SK-N-MC (cell line): ENCODE results near the gene ATP13A3.

Experiments used
- DNase-seq: peaks from one replicate; pipeline ENCODE4 v3.0.0-alpha.2; 2011; ENCODE audit warnings: low read depth, low spot score
- H3K27ac ChIP-seq: fragments of 200-600 bp; sonication (generic); 2 replicates; pipeline ENCODE4 v1.5.1; 2016; ENCODE audit warnings: mixed run types
- H3K36me3 ChIP-seq: fragments of 200-600 bp; sonication (generic); 2 replicates; pipeline ENCODE4 v1.6.1; 2017; ENCODE audit warnings: antibody characterized with exemption, low read length, mixed read lengths; ENCODE audit not compliant: insufficient read depth
- H3K4me3 ChIP-seq: fragments of 200-600 bp; sonication (generic); 2 replicates; pipeline ENCODE4 v1.5.1; 2016
- H3K9ac ChIP-seq: fragments of 200-600 bp; sonication (generic); 2 replicates; pipeline ENCODE4 v1.8.0; 2017; ENCODE audit warnings: mixed run types, mixed read lengths; ENCODE audit not compliant: insufficient read length
- H3K9me3 ChIP-seq: fragments of 200-600 bp; sonication (generic); 2 replicates; pipeline ENCODE4 v1.6.1; 2017; ENCODE audit warnings: low read depth, mild to moderate bottlenecking, antibody characterized with exemption, low read length, moderate library complexity, mixed read lengths
- EZH2 ChIP-seq: fragments of 200-600 bp; sonication (generic); IDR thresholded peaks from one replicate; pipeline ENCODE4 v1.6.1; 2017; ENCODE audit warnings: antibody characterized with exemption
- FOXP2 ChIP-seq: optimal IDR thresholded peaks from 2 replicates; pipeline ENCODE3; 2011; ENCODE audit warnings: mild to moderate bottlenecking, moderate library complexity; ENCODE audit not compliant: insufficient read depth; ENCODE audit errors: extremely low read length, control extremely low read depth
- POLR2AphosphoS5 ChIP-seq: IDR thresholded peaks from 2 replicates; pipeline ENCODE4 v1.6.1; 2012; ENCODE audit warnings: mild to moderate bottlenecking, low read depth, low read length, borderline replicate concordance

Gene ATP13A3

GRCh38 chr3:194443901-194444300 lies 42.9 kb downstream of the ATP13A3 start:
- H3K9me3 ChIP-seq, result no peaks in the 10 kb centered on the region
- peaks cover 89% of the 10 kb centered on the region for H3K36me3 ChIP-seq
- no peak overlapping the region for H3K4me3 ChIP-seq
- TF ChIP-seq FOXP2, result no peak
- TF ChIP-seq EZH2, result no peak
- no peak for TF ChIP-seq POLR2AphosphoS5
- H3K27ac ChIP-seq, result no peak overlapping the region
- DNase-seq, result no peak
- no peak overlapping the region for H3K9ac ChIP-seq

- H3K9ac ChIP-seq, result no peak overlapping the region
- no peak overlapping the region for H3K4me3 ChIP-seq
- H3K9me3 ChIP-seq, result no peaks in the 10 kb centered on the region
- no peak overlapping the region for H3K27ac ChIP-seq
- no peak for DNase-seq
- TF ChIP-seq FOXP2 (no peak), POLR2AphosphoS5 (no peak), EZH2 (no peak)
- peaks cover 88% of the 10 kb centered on the region for H3K36me3 ChIP-seq
Observed at GRCh38 chr3:194440756-194441155, 46.0 kb downstream of the ATP13A3 start.

- H3K4me3 ChIP-seq, result no peak overlapping the region
- TF ChIP-seq EZH2 (no peak), POLR2AphosphoS5 (no peak), FOXP2 (no peak)
- no peaks in the 10 kb centered on the region for H3K9me3 ChIP-seq
- H3K9ac ChIP-seq, result no peak overlapping the region
- peaks cover 88% of the 10 kb centered on the region for H3K36me3 ChIP-seq
- no peak overlapping the region for H3K27ac ChIP-seq
- no peak for DNase-seq
Observed at GRCh38 chr3:194439881-194440550, 46.8 kb downstream of the ATP13A3 start.

- H3K9ac ChIP-seq, result no peak overlapping the region
- TF ChIP-seq FOXP2, result no peak
- no peak for TF ChIP-seq POLR2AphosphoS5
- TF ChIP-seq EZH2, result no peak
- H3K27ac ChIP-seq, result no peak overlapping the region
- no peaks in the 10 kb centered on the region for H3K9me3 ChIP-seq
- DNase-seq, result no peak
- peaks cover 94% of the 10 kb centered on the region for H3K36me3 ChIP-seq
- no peak overlapping the region for H3K4me3 ChIP-seq
Observed at GRCh38 chr3:194434503-194434902, 52.3 kb downstream of the ATP13A3 start.

- no peak for DNase-seq
- TF ChIP-seq EZH2, result no peak
- TF ChIP-seq FOXP2, result no peak
- no peak for TF ChIP-seq POLR2AphosphoS5
- peaks cover 86% of the 10 kb centered on the region for H3K36me3 ChIP-seq
- H3K27ac ChIP-seq, result no peak overlapping the region
- no peak overlapping the region for H3K9ac ChIP-seq
- no peak overlapping the region for H3K4me3 ChIP-seq
- no peaks in the 10 kb centered on the region for H3K9me3 ChIP-seq
Observed at GRCh38 chr3:194431554-194431953, 55.2 kb downstream of the ATP13A3 start.

GRCh38 chr3:194425399-194425798 lies 61.4 kb downstream of the ATP13A3 start:
- Histone ChIP-seq H3K4me3 (no peak overlapping the region), H3K36me3 (peaks cover 77% of the 10 kb centered on the region), H3K9ac (no peak overlapping the region), H3K27ac (peak overlapping the region; percentile 2; the same call in 1 of the 2 replicates), H3K9me3 (no peaks in the 10 kb centered on the region)
- TF ChIP-seq FOXP2, result no peak
- no peak for TF ChIP-seq POLR2AphosphoS5
- TF ChIP-seq EZH2, result no peak
- no peak for DNase-seq

- H3K4me3 ChIP-seq, result no peak overlapping the region
- TF ChIP-seq EZH2 (no peak), FOXP2 (no peak), POLR2AphosphoS5 (no peak)
- H3K9me3 ChIP-seq, result no peaks in the 10 kb centered on the region
- peak overlapping the region; percentile 2; the same call in 1 of the 2 replicates for H3K27ac ChIP-seq
- no peak for DNase-seq
- H3K9ac ChIP-seq, result no peak overlapping the region
- H3K36me3 ChIP-seq, result peaks cover 77% of the 10 kb centered on the region
Observed at GRCh38 chr3:194424953-194425352, 61.8 kb downstream of the ATP13A3 start.

GRCh38 chr3:194424373-194424772 lies 62.4 kb downstream of the ATP13A3 start:
- H3K36me3 ChIP-seq, result peaks cover 76% of the 10 kb centered on the region
- H3K27ac ChIP-seq, result no peak overlapping the region
- no peak overlapping the region for H3K9ac ChIP-seq
- DNase-seq, result no peak
- TF ChIP-seq EZH2 (no peak), POLR2AphosphoS5 (no peak), FOXP2 (no peak)
- no peak overlapping the region for H3K4me3 ChIP-seq
- no peaks in the 10 kb centered on the region for H3K9me3 ChIP-seq

- peaks cover 78% of the 10 kb centered on the region for H3K36me3 ChIP-seq
- H3K27ac ChIP-seq, result no peak overlapping the region
- no peak overlapping the region for H3K9ac ChIP-seq
- no peak overlapping the region for H3K4me3 ChIP-seq
- TF ChIP-seq EZH2, result no peak
- no peak for TF ChIP-seq POLR2AphosphoS5
- TF ChIP-seq FOXP2, result no peak
- no peak for DNase-seq
- no peaks in the 10 kb centered on the region for H3K9me3 ChIP-seq
Observed at GRCh38 chr3:194423317-194423716, 63.5 kb downstream of the ATP13A3 start.
